Natural killer cell (primary cell): Measurements from ENCODE around the gene FBXL17. TPM values are rescaled to one million over a fixed set of nuclear protein-coding genes. Genes with fewer than 3 reads are reported as not detected.

Experiments
- ATAC-seq, 3 donors: fragments of 150-1000 bp in 2 of 3; fragments of 200-7000 bp in 1 of 3; cut with Tn5 transposase; 1 replicate in 1 of 3; 2 replicates in 2 of 3; pipeline ENCODE4 v1.10.0; 2021; ENCODE audit warnings: mild to moderate bottlenecking in 2 of 3, moderate library complexity in 2 of 3
- DNase-seq, 2 donors: peaks; one replicate each; pipeline versions ENCODE4 v3.0.0 to v3.0.0-alpha.2; 2013 to 2021; ENCODE audit warnings: mixed read lengths in 1 of 2
- H3K27ac ChIP-seq: one replicate; pipeline ENCODE4 v1.5.1; 2013; ENCODE audit warnings: mild to moderate bottlenecking, low read length
- H3K27me3 ChIP-seq: one replicate; pipeline ENCODE4 v1.6.1; 2013; ENCODE audit warnings: low read length; ENCODE audit not compliant: control insufficient read depth, insufficient read depth
- H3K36me3 ChIP-seq: one replicate; pipeline ENCODE4 v1.6.1; 2013; ENCODE audit warnings: low read length; ENCODE audit not compliant: control insufficient read depth, insufficient read depth
- H3K4me1 ChIP-seq: one replicate; pipeline ENCODE4 v1.6.1; 2013; ENCODE audit warnings: low read length; ENCODE audit not compliant: control insufficient read depth, insufficient read depth
- H3K4me3 ChIP-seq: one replicate; pipeline ENCODE4 v1.5.1; 2013; ENCODE audit warnings: low read length
- H3K9me3 ChIP-seq: one replicate; pipeline ENCODE4 v1.6.1; 2013; ENCODE audit warnings: low read length; ENCODE audit not compliant: control insufficient read depth, insufficient read depth
- H3K27ac Mint-ChIP-seq, 2 donors: one replicate each; pipeline ENCODE4 v1.8.0; 2022; ENCODE audit warnings: mild to moderate bottlenecking in 2 of 2, mixed read lengths in 2 of 2, moderate library complexity in 1 of 2
- H3K27me3 Mint-ChIP-seq, 2 donors: one replicate each; pipeline ENCODE4 v1.8.0; 2022; ENCODE audit warnings: low read depth in 2 of 2, mixed read lengths in 2 of 2
- H3K36me3 Mint-ChIP-seq: one replicate; pipeline ENCODE4 v1.8.0; 2022; ENCODE audit warnings: mixed read lengths
- H3K4me1 Mint-ChIP-seq, 2 donors: one replicate each; pipeline ENCODE4 v1.8.0; 2022; ENCODE audit warnings: mixed read lengths in 2 of 2
- H3K4me3 Mint-ChIP-seq: one replicate; pipeline ENCODE4 v1.8.0; 2022; ENCODE audit warnings: mild to moderate bottlenecking, moderate library complexity, mixed read lengths
- H3K9me3 Mint-ChIP-seq, 2 donors: one replicate each; pipeline ENCODE4 v1.8.0; 2022; ENCODE audit warnings: mixed read lengths in 2 of 2
- CTCF ChIP-seq: fragments of 200-600 bp; IDR thresholded peaks from one replicate; pipeline ENCODE4 v1.8.0; 2022; ENCODE audit warnings: antibody characterized with exemption
- WGBS: methylation state at CpG from one replicate; pipeline ENCODE4 v1.1.7; 2013; ENCODE audit warnings: missing lambda C conversion rate; ENCODE audit not compliant: insufficient coverage; 5-methylcytosine and 5-hydroxymethylcytosine counted together
- intact Hi-C: fragments of 100-400 bp; cut with micrococcal nuclease; formaldehyde crosslinking; loops from one replicate; pipeline ENCODE4 v1.14.2; 2022
- total RNA-seq, 4 donors: library from RNA; stranded (reverse); fragments of 120-200 nt in 1 of 4; gene quantifications; one replicate each; pipeline versions ENCODE4 v1.2.3 to v1.2.4, GENCODE V29; 2013 to 2022

The FBXL17 gene
- total RNA-seq, 3 donors from 2014 or later (not counting 1 experiment from before 2014, with no cell fraction given), result 34.2 to 46.8 (median 34.9) TPM

- Histone ChIP-seq H3K27ac (no peak overlapping the region), H3K36me3 (peaks cover 3% of the 10 kb centered on the region), H3K9me3 (no peaks in the 10 kb centered on the region), H3K27me3 (no peaks in the 10 kb centered on the region), H3K4me3 (no peak overlapping the region), H3K4me1 (no peaks in the 10 kb centered on the region)
- H3K4me3 Mint-ChIP-seq, result no peak overlapping the region
- intact Hi-C loops, result no loop called here
- no peak for DNase-seq
- H3K27me3 Mint-ChIP-seq, result no peaks in the 10 kb centered on the region
- H3K27ac Mint-ChIP-seq, result peak overlapping the region in 1 of 2 donors; percentile 56
- ATAC-seq, result no peak
- no peaks in the 10 kb centered on the region for H3K9me3 Mint-ChIP-seq
- H3K36me3 Mint-ChIP-seq, result peaks cover 6% of the 10 kb centered on the region
- peaks cover 14 to 17% of the 10 kb centered on the region in 2 donors for H3K4me1 Mint-ChIP-seq
- TF ChIP-seq CTCF, result no peak
Measured at GRCh38 chr5:107874795-107875194, 507.1 kb downstream of the FBXL17 start.

DNA sequence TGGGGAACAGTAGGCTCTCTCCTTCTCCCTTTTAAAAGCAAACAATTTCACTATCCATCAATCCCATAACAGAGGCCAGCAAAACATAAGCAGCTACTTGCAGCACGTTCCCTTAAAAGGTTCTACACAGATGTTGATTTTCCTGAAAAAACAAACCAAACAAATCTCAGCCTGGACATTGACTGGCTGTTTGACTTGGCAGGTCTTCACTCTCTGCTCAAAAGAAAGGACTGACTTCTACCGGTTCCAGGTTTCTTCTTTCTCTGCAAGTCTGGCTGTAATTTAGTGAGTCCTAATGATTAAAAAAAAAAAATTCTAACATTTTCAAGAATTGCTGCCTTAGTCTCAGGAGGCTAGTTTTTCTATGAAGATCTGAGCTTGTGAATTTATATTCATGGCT is 508.0 kb downstream of the FBXL17 start:
- Histone ChIP-seq H3K4me3 (no peak overlapping the region), H3K27ac (no peak overlapping the region), H3K36me3 (no peaks in the 10 kb centered on the region), H3K27me3 (no peaks in the 10 kb centered on the region), H3K9me3 (no peaks in the 10 kb centered on the region), H3K4me1 (no peaks in the 10 kb centered on the region)
- no peak overlapping the region for H3K27ac Mint-ChIP-seq
- peaks cover under 1% of the 10 kb centered on the region for H3K36me3 Mint-ChIP-seq
- H3K27me3 Mint-ChIP-seq, result no peaks in the 10 kb centered on the region
- WGBS, result 97% methylated on average over 2 of the region's 2 CpGs
- no peak for DNase-seq
- intact Hi-C loops, result no loop called here
- ATAC-seq, result no peak
- H3K9me3 Mint-ChIP-seq, result no peaks in the 10 kb centered on the region
- peaks cover 14 to 17% of the 10 kb centered on the region in 2 donors for H3K4me1 Mint-ChIP-seq
- H3K4me3 Mint-ChIP-seq, result no peak overlapping the region
- no peak for TF ChIP-seq CTCF

GRCh38 chr5:107871023-107871422 is 510.9 kb downstream of the FBXL17 start:
- intact Hi-C loops, result no loop called here
- Mint-ChIP-seq H3K4me3 (no peak overlapping the region), H3K27ac (no peak overlapping the region), H3K36me3 (no peaks in the 10 kb centered on the region), H3K4me1 (peaks cover 9 to 14% of the 10 kb centered on the region in 2 donors), H3K9me3 (no peaks in the 10 kb centered on the region), H3K27me3 (no peaks in the 10 kb centered on the region)
- Histone ChIP-seq H3K4me3 (no peak overlapping the region), H3K27ac (no peak overlapping the region), H3K27me3 (no peaks in the 10 kb centered on the region), H3K4me1 (no peaks in the 10 kb centered on the region), H3K36me3 (no peaks in the 10 kb centered on the region), H3K9me3 (no peaks in the 10 kb centered on the region)
- TF ChIP-seq CTCF, result no peak
- WGBS, result 88% methylated on average over 2 of the region's 3 CpGs
- DNase-seq (no peak), ATAC-seq (no peak)

DNA sequence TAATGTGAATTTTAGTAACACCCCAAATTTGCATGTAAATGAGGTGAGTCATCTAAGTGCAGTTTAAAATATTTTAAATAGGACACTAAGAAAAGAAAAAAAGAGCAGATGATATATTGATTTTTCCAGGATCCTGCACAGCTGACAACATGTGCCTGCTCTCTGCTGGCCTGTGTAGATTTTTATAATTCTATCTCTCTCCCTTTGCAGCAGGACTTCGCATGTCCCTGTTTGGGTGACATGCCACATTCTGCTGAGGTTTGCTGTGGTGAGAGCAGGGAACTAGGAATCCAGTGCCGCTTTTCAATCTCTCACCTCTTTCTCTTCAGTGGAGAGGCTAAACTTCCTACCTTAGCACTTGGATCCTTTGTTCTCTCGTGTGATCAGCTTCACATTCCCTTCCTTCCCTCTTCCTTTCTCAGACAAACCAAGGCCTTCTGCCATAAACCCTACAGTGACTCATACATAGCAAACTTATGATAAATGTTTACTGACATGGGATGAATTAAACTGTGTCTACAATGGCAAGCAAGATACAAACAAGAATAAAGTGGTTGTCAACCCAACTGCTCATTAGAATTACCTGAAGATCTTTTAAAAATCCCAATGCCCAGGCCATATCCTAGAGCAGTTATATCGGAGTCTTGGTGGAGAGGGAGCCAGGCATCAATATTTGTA is 512.3 kb downstream of the FBXL17 start:
- no peaks in the 10 kb centered on the region for H3K36me3 Mint-ChIP-seq
- H3K4me1 Mint-ChIP-seq, result peaks cover 8 to 14% of the 10 kb centered on the region in 2 donors
- Histone ChIP-seq H3K4me1 (no peaks in the 10 kb centered on the region), H3K9me3 (no peaks in the 10 kb centered on the region), H3K27me3 (no peaks in the 10 kb centered on the region), H3K4me3 (no peak overlapping the region), H3K27ac (no peak overlapping the region), H3K36me3 (no peaks in the 10 kb centered on the region)
- intact Hi-C loops, result no loop called here
- no peaks in the 10 kb centered on the region for H3K27me3 Mint-ChIP-seq
- TF ChIP-seq CTCF, result no peak
- no peak overlapping the region for H3K4me3 Mint-ChIP-seq
- H3K27ac Mint-ChIP-seq, result no peak overlapping the region
- DNase-seq (no peak), ATAC-seq (no peak)
- 89% methylated on average over 3 of the region's 4 CpGs for WGBS
- H3K9me3 Mint-ChIP-seq, result no peaks in the 10 kb centered on the region
